ENCODE measurements around the gene DYRK1B.

Gene DYRK1B

GRCh38 chr19:39852882-39853281 is 18.9 kb upstream of the DYRK1B start:
- no peak overlapping the region for H3K27ac ChIP-seq
- no peaks in the 10 kb centered on the region for H3K9me3 ChIP-seq
- H3K27me3 ChIP-seq = peaks cover 32% of the 10 kb centered on the region
- H3K36me3 ChIP-seq = no peaks in the 10 kb centered on the region
- H3K4me1 ChIP-seq (ENCODE audit: control insufficient read depth in 1 of 2, insufficient read depth in 1 of 2, low read depth in 1 of 2, low read length in 1 of 2) = no peaks in the 10 kb centered on the region
- no peak overlapping the region for H3K4me3 ChIP-seq (ENCODE audit: low read depth in 1 of 2, low read length in 1 of 2)
- TF ChIP-seq CTCF (IDR thresholded peaks at IDR 0.05) = no peak

GRCh38 chr19:39850892-39851291 is 16.9 kb upstream of the DYRK1B start:
- H3K27me3 ChIP-seq = peaks cover 14% of the 10 kb centered on the region
- no peak for TF ChIP-seq CTCF (IDR thresholded peaks at IDR 0.05)

GRCh38 chr19:39848392-39848791 is 14.4 kb upstream of the DYRK1B start:
- H3K36me3 ChIP-seq = no peaks in the 10 kb centered on the region
- no peak for TF ChIP-seq CTCF (IDR thresholded peaks at IDR 0.05)
- H3K4me3 ChIP-seq (ENCODE audit: low read depth in 1 of 2, low read length in 1 of 2) = no peak overlapping the region
- H3K9me3 ChIP-seq = no peaks in the 10 kb centered on the region
- H3K27me3 ChIP-seq = peaks cover 9% of the 10 kb centered on the region
- H3K4me1 ChIP-seq (ENCODE audit: control insufficient read depth in 1 of 2, insufficient read depth in 1 of 2, low read depth in 1 of 2, low read length in 1 of 2) = peaks cover 22 to 24% of the 10 kb centered on the region in 2 experiments
- H3K27ac ChIP-seq = no peak overlapping the region

More at GRCh38 chr19:39850892-39851291, 16.9 kb upstream of the DYRK1B start:
- Histone ChIP-seq H3K9me3 (no peaks in the 10 kb centered on the region), H3K36me3 (no peaks in the 10 kb centered on the region), H3K4me3 (ENCODE audit: low read depth in 1 of 2, low read length in 1 of 2) (no peak overlapping the region), H3K4me1 (ENCODE audit: control insufficient read depth in 1 of 2, insufficient read depth in 1 of 2, low read depth in 1 of 2, low read length in 1 of 2) (peaks cover 13% of the 10 kb centered on the region in 2 experiments), H3K27ac (no peak overlapping the region)

GRCh38 chr19:39847525-39847924 is 13.6 kb upstream of the DYRK1B start:
- H3K4me1 ChIP-seq (ENCODE audit: control insufficient read depth in 1 of 2, insufficient read depth in 1 of 2, low read depth in 1 of 2, low read length in 1 of 2) = peaks cover 22 to 24% of the 10 kb centered on the region in 2 experiments
- no peak for TF ChIP-seq CTCF (IDR thresholded peaks at IDR 0.05)

GRCh38 chr19:39846678-39847486 is 12.9 kb upstream of the DYRK1B start:
- no peak for TF ChIP-seq CTCF (IDR thresholded peaks at IDR 0.05)
- Histone ChIP-seq H3K4me3 (ENCODE audit: low read depth in 1 of 2, low read length in 1 of 2) (peak overlapping the region; percentile 69 to 84), H3K4me1 (ENCODE audit: control insufficient read depth in 1 of 2, insufficient read depth in 1 of 2, low read depth in 1 of 2, low read length in 1 of 2) (peaks cover 22 to 24% of the 10 kb centered on the region in 2 experiments), H3K27me3 (peaks cover 9% of the 10 kb centered on the region), H3K27ac (peak overlapping the region; percentile 78), H3K36me3 (no peaks in the 10 kb centered on the region), H3K9me3 (no peaks in the 10 kb centered on the region)

More at GRCh38 chr19:39847525-39847924, 13.6 kb upstream of the DYRK1B start:
- no peak overlapping the region for H3K4me3 ChIP-seq (ENCODE audit: low read depth in 1 of 2, low read length in 1 of 2)
- H3K36me3 ChIP-seq = no peaks in the 10 kb centered on the region
- no peak overlapping the region for H3K27ac ChIP-seq
- H3K9me3 ChIP-seq = no peaks in the 10 kb centered on the region
- H3K27me3 ChIP-seq = peaks cover 9% of the 10 kb centered on the region
